Measurements from ENCODE around the gene SREBF2. TPM values are rescaled to one million over a fixed set of nuclear protein-coding genes. Genes with fewer than 3 reads are reported as not detected.

Gene SREBF2
- polyA plus RNA-seq, 1 donor from 2014 or later, result 73.0 TPM

- Histone ChIP-seq H4K20me1 (ENCODE audit: insufficient read depth) (no peaks in the 10 kb centered on the region), H3K4me2 (ENCODE audit: low read length) (no peak overlapping the region), H3K27me3 (ENCODE audit: insufficient read depth, low read depth, low read length) (no peaks in the 10 kb centered on the region), H3K27ac (ENCODE audit: low read length) (no peak overlapping the region), H3K79me2 (replicated peaks; ENCODE audit: insufficient read depth, low read length) (no peaks in the 10 kb centered on the region), H3K4me3 (ENCODE audit: low read length) (no peak overlapping the region), H3K9ac (ENCODE audit: low read length) (no peak overlapping the region), H2AFZ (ENCODE audit: low read depth, low read length) (no peak overlapping the region), H3K9me2 (ENCODE audit: insufficient read depth, low read length) (no peaks in the 10 kb centered on the region), H3K9me3 (ENCODE audit: low read length) (no peaks in the 10 kb centered on the region), H3F3A (ENCODE audit: insufficient read depth, low read length, poor library complexity, severe bottlenecking) (no peaks in the 10 kb centered on the region), H3K36me3 (ENCODE audit: insufficient read depth, low read length) (no peaks in the 10 kb centered on the region)
- TF ChIP-seq EP300 (conservative IDR thresholded peaks at IDR 0.05; ENCODE audit: poor library complexity, severe bottlenecking) (no peak), POLR2AphosphoS5 (IDR thresholded peaks at IDR 0.05) (no peak), REST (IDR thresholded peaks at IDR 0.05; ENCODE audit: borderline replicate concordance) (no peak), TAF1 (IDR thresholded peaks at IDR 0.05; ENCODE audit: low read depth) (no peak), SMC3 (conservative IDR thresholded peaks at IDR 0.05; ENCODE audit: poor library complexity) (no peak), EZH2 (IDR thresholded peaks at IDR 0.05; ENCODE audit: borderline replicate concordance, insufficient read depth, low read length, poor library complexity, severe bottlenecking) (no peak), CTCF (IDR thresholded peaks at IDR 0.05; ENCODE audit: poor library complexity, severe bottlenecking) (no peak), RAD21 (conservative IDR thresholded peaks at IDR 0.05) (no peak)
These were observed 107.3 kb downstream of the SREBF2 start for GRCh38 chr22:41939981-41940831.

- no peaks in the 10 kb centered on the region for H3K36me3 ChIP-seq (ENCODE audit: insufficient read depth, low read length)
- no peaks in the 10 kb centered on the region for H4K20me1 ChIP-seq (ENCODE audit: insufficient read depth)
- no peak overlapping the region for H3K4me3 ChIP-seq (ENCODE audit: low read length)
- H3F3A ChIP-seq (ENCODE audit: insufficient read depth, low read length, poor library complexity, severe bottlenecking), result no peaks in the 10 kb centered on the region
- no peaks in the 10 kb centered on the region for H3K79me2 ChIP-seq (replicated peaks; ENCODE audit: insufficient read depth, low read length)
- no peaks in the 10 kb centered on the region for H3K9me3 ChIP-seq (ENCODE audit: low read length)
- H3K4me2 ChIP-seq (ENCODE audit: low read length), result no peak overlapping the region
- TF ChIP-seq REST (IDR thresholded peaks at IDR 0.05; ENCODE audit: borderline replicate concordance) (no peak), EZH2 (IDR thresholded peaks at IDR 0.05; ENCODE audit: borderline replicate concordance, insufficient read depth, low read length, poor library complexity, severe bottlenecking) (no peak), SMC3 (conservative IDR thresholded peaks at IDR 0.05; ENCODE audit: poor library complexity) (peak; percentile 98), MXI1 (conservative IDR thresholded peaks at IDR 0.05; ENCODE audit: poor library complexity, severe bottlenecking) (no peak), CTCF (IDR thresholded peaks at IDR 0.05; ENCODE audit: poor library complexity, severe bottlenecking) (peak; percentile 97), POLR2AphosphoS5 (IDR thresholded peaks at IDR 0.05) (no peak), EP300 (conservative IDR thresholded peaks at IDR 0.05; ENCODE audit: poor library complexity, severe bottlenecking) (no peak), TAF1 (IDR thresholded peaks at IDR 0.05; ENCODE audit: low read depth) (no peak), RAD21 (conservative IDR thresholded peaks at IDR 0.05) (peak; percentile 99)
- no peak overlapping the region for H2AFZ ChIP-seq (ENCODE audit: low read depth, low read length)
- no peaks in the 10 kb centered on the region for H3K9me2 ChIP-seq (ENCODE audit: insufficient read depth, low read length)
- no peaks in the 10 kb centered on the region for H3K27me3 ChIP-seq (ENCODE audit: insufficient read depth, low read depth, low read length)
- H3K27ac ChIP-seq (ENCODE audit: low read length), result no peak overlapping the region
- H3K9ac ChIP-seq (ENCODE audit: low read length), result peak overlapping the region; percentile 3
These were observed 108.2 kb downstream of the SREBF2 start for GRCh38 chr22:41940832-41941765.
